Lung (tissue), 12 donors: ENCODE data around the gene LSR. TPM values are rescaled to one million over a fixed set of nuclear protein-coding genes. Genes with fewer than 3 reads are reported as not detected.
"Not testable (repeated sequence)": the region's sequence is repeated elsewhere in the genome, so short reads cannot be mapped to it uniquely, and the experiment has no call there.

Source experiments
- ATAC-seq: fragments of 200-7000 bp; cut with Tn5 transposase; one replicate; pipeline ENCODE4 v1.9.1; 2020; ENCODE audit warnings: moderate number of reproducible peaks; ENCODE audit not compliant: insufficient read depth, low FRiP score
- DNase-seq, 3 donors: peaks; one replicate each; pipeline ENCODE4 v3.0.0-alpha.2; 2013 to 2017
- H3K27ac ChIP-seq, 2 donors: one replicate each; pipeline ENCODE4 v1.5.1; 2013; ENCODE audit warnings: mild to moderate bottlenecking in 2 of 2, moderate library complexity in 2 of 2, control low read depth in 1 of 2, inconsistent platforms in 1 of 2, low read depth in 1 of 2, low read length in 1 of 2
- H3K27me3 ChIP-seq, 3 donors: one replicate each; pipeline ENCODE4 v1.5.1; 2013; ENCODE audit warnings: low read length in 2 of 3; ENCODE audit not compliant: control insufficient read depth in 3 of 3, insufficient read depth in 3 of 3
- H3K36me3 ChIP-seq, 4 donors: one replicate each; pipeline ENCODE4 v1.5.1; 2013; ENCODE audit warnings: low read length in 4 of 4, mild to moderate bottlenecking in 1 of 4, moderate library complexity in 1 of 4; ENCODE audit not compliant: control insufficient read depth in 4 of 4, insufficient read depth in 4 of 4
- H3K4me1 ChIP-seq, 5 donors: one replicate each; pipeline ENCODE4 v1.5.1; 2013; ENCODE audit warnings: low read length in 5 of 5, mild to moderate bottlenecking in 2 of 5, moderate library complexity in 1 of 5; ENCODE audit not compliant: control insufficient read depth in 5 of 5, insufficient read depth in 5 of 5
- H3K4me3 ChIP-seq: one replicate; pipeline ENCODE4 v1.5.1; 2013; ENCODE audit warnings: mild to moderate bottlenecking, control low read depth, moderate library complexity
- H3K9ac ChIP-seq, 2 donors: one replicate each; pipeline ENCODE4 v1.5.1; 2013; ENCODE audit warnings: low read length in 2 of 2, control low read depth in 1 of 2; ENCODE audit not compliant: insufficient read depth in 1 of 2
- H3K9me3 ChIP-seq, 4 donors: one replicate each; pipeline ENCODE4 v1.5.1; 2013; ENCODE audit warnings: low read length in 3 of 4, mild to moderate bottlenecking in 1 of 4, moderate library complexity in 1 of 4; ENCODE audit not compliant: control insufficient read depth in 4 of 4, insufficient read depth in 3 of 4
- CTCF ChIP-seq: IDR thresholded peaks from 2 replicates; pipeline ENCODE4 v1.5.1; 2012; ENCODE audit warnings: mild to moderate bottlenecking; ENCODE audit errors: control extremely low read depth, extremely low read depth
- WGBS, 2 donors: extraction: QIAGEN DNeasy Blood & Tissue Kit; methylation state at CpG; one replicate each; pipeline ENCODE4 v1.1.7; 2013; 5-methylcytosine and 5-hydroxymethylcytosine counted together
- polyA plus RNA-seq, 2 donors: library from polyadenylated mRNA; stranded (reverse); fragments of 200-250 nt; gene quantifications; one replicate each; pipeline ENCODE4 v1.2.1, GENCODE V29; 2013
- total RNA-seq, 2 donors: library from RNA; depleted of rRNA in 1 of 2; stranded (reverse); fragments of >200 nt in 1 of 2; gene quantifications; one replicate each; pipeline ENCODE4 v1.2.1, GENCODE V29; 2014 to 2021
- donor health status: control.
- donor health status: control.
- donor health status: Bipolar disorder and iron deficiency.
- donor health status: healthy.
- donor health status: DM: yes; HTN: yes; CAD: no.

LSR gene
- total and polyA plus RNA-seq, 4 donors, result 30.8 to 82.0 (median 68.7) TPM

- Histone ChIP-seq H3K27ac (no peak overlapping the region), H3K4me3 (no peak overlapping the region), H3K4me1 (peaks cover 0 to 10% (median 3%) of the 10 kb centered on the region in 5 donors), H3K36me3 (no peaks in the 10 kb centered on the region), H3K9me3 (peaks cover 0 to 4% (median 1%) of the 10 kb centered on the region in 4 donors), H3K9ac (no peak overlapping the region), H3K27me3 (no peaks in the 10 kb centered on the region)
- no peak for TF ChIP-seq CTCF
- ATAC-seq (no peak), DNase-seq (no peak)
Measured at GRCh38 chr19:35217649-35217990, 31.2 kb upstream of the LSR start.

- WGBS, 2 donors, result 84 to 93% methylated on average over 1 of the region's 1 CpG
- no peaks in the 10 kb centered on the region for H3K27me3 ChIP-seq
Measured at GRCh38 chr19:35219008-35219407, 29.8 kb upstream of the LSR start.

GRCh38 chr19:35220315-35220921 lies 28.4 kb upstream of the LSR start:
- Histone ChIP-seq H3K36me3 (no peaks in the 10 kb centered on the region), H3K27ac (peak overlapping the region in 1 of 2 donors; percentile 9)
- no peak for ATAC-seq

More at GRCh38 chr19:35219008-35219407, 29.8 kb upstream of the LSR start:
- Histone ChIP-seq H3K27ac (no peak overlapping the region), H3K4me3 (no peak overlapping the region), H3K4me1 (peaks cover 0 to 8% (median 0%) of the 10 kb centered on the region in 5 donors), H3K36me3 (no peaks in the 10 kb centered on the region), H3K9me3 (peaks cover 0 to 5% (median 2%) of the 10 kb centered on the region in 4 donors), H3K9ac (no peak overlapping the region)
- DNase-seq (no peak), ATAC-seq (no peak)
- TF ChIP-seq CTCF, result no peak

GRCh38 chr19:35220973-35221590 lies 27.7 kb upstream of the LSR start:
- not testable (repeated sequence) for H3K4me3 ChIP-seq, H3K9ac ChIP-seq, ATAC-seq, H3K9me3 ChIP-seq, H3K27me3 ChIP-seq, DNase-seq, H3K36me3 ChIP-seq, H3K4me1 ChIP-seq, H3K27ac ChIP-seq
- WGBS, 2 donors, result 81 to 88% methylated on average over 4 of the region's 4 CpGs

More at GRCh38 chr19:35220315-35220921, 28.4 kb upstream of the LSR start:
- H3K9me3 ChIP-seq, result peaks cover 0 to 5% (median 2%) of the 10 kb centered on the region in 4 donors
- H3K27me3 ChIP-seq, result no peaks in the 10 kb centered on the region
- WGBS, 2 donors, result 42 to 72% methylated on average over 3 of the region's 3 CpGs
- H3K4me3 ChIP-seq, result no peak overlapping the region
- peaks cover 0 to 8% (median 0%) of the 10 kb centered on the region in 5 donors for H3K4me1 ChIP-seq
- TF ChIP-seq CTCF, result no peak
- no peak overlapping the region for H3K9ac ChIP-seq
- DNase-seq, result peak; percentile 61 to 84 (median 63)
